ENCODE measurements around the gene TRIM59. TPM values are rescaled to one million over a fixed set of nuclear protein-coding genes. Genes with fewer than 3 reads are reported as not detected.

Gene TRIM59
- total RNA-seq, 2 experiments from 2014 or later: 54.3 to 56.6 TPM

GRCh38 chr3:160417311-160417710 is 32.3 kb downstream of the TRIM59 start:
- Mint-ChIP-seq H3K27ac (peak overlapping the region; percentile 27), H3K9me3 (no peaks in the 10 kb centered on the region)
- POLR2A ChIA-PET: interaction anchor here (1.0 to 11.6 kb wide), 5 partner anchors 11 to 32 kb away, joined by 3 to 182 read pairs (median 10); partner anchors contain the start of gene TRIM59

GRCh38 chr3:160413613-160414248 is 35.9 kb downstream of the TRIM59 start:
- peaks cover 72% of the 10 kb centered on the region for H3K36me3 Mint-ChIP-seq (ENCODE audit: low read depth)
- no peaks in the 10 kb centered on the region for H3K9me3 Mint-ChIP-seq
- no peak overlapping the region for H3K4me3 Mint-ChIP-seq
- H3K4me1 Mint-ChIP-seq: peaks cover 63% of the 10 kb centered on the region
- POLR2A ChIA-PET: interaction anchor here (0.8 to 11.6 kb wide), 8 partner anchors 7 to 34 kb away, joined by 3 to 182 read pairs (median 10); partner anchors contain the start of genes SMC4 and TRIM59
- no peak overlapping the region for H3K27ac Mint-ChIP-seq
- CTCF ChIA-PET: interaction anchor here (0.7 to 5.6 kb wide), 16 partner anchors 10 to 381 kb away, joined by 3 to 27 read pairs (median 4); partner anchors contain the start of genes IFT80 and SMC4
- peak; percentile 60 for DNase-seq
- no peaks in the 10 kb centered on the region for H3K27me3 Mint-ChIP-seq

More at GRCh38 chr3:160417311-160417710, 32.3 kb downstream of the TRIM59 start:
- H3K4me1 Mint-ChIP-seq: peaks cover 64% of the 10 kb centered on the region
- CTCF ChIA-PET: interaction anchor here (0.8 to 5.6 kb wide), 3 partner anchors 16 to 19 kb away, joined by 3 to 27 read pairs (median 6); no protein-coding TSS in a partner anchor
- no peak overlapping the region for H3K4me3 Mint-ChIP-seq
- H3K27me3 Mint-ChIP-seq: no peaks in the 10 kb centered on the region
- peaks cover 83% of the 10 kb centered on the region for H3K36me3 Mint-ChIP-seq (ENCODE audit: low read depth)
- no peak for DNase-seq

GRCh38 chr3:160412477-160412876 is 37.1 kb downstream of the TRIM59 start:
- H3K4me3 Mint-ChIP-seq: no peak overlapping the region
- POLR2A ChIA-PET: interaction anchor here (1.1 to 11.7 kb wide), 8 partner anchors 4 to 36 kb away, joined by 3 to 182 read pairs (median 48); partner anchors contain the start of genes SMC4 and TRIM59
- peaks cover 65% of the 10 kb centered on the region for H3K4me1 Mint-ChIP-seq
- no peak for DNase-seq
- H3K9me3 Mint-ChIP-seq: no peaks in the 10 kb centered on the region
- CTCF ChIA-PET: interaction anchor here (1.1 to 5.6 kb wide), 8 partner anchors 10 to 37 kb away, joined by 3 to 27 read pairs (median 8); partner anchors contain the start of gene TRIM59
- no peak overlapping the region for H3K27ac Mint-ChIP-seq
- H3K27me3 Mint-ChIP-seq: no peaks in the 10 kb centered on the region
- peaks cover 74% of the 10 kb centered on the region for H3K36me3 Mint-ChIP-seq (ENCODE audit: low read depth)

- CTCF ChIA-PET: interaction anchor here (0.9 to 4.6 kb wide), 4 partner anchors 9 to 247 kb away, joined by 3 to 13 read pairs (median 4); partner anchors contain the start of gene TRIM59
- Mint-ChIP-seq H3K4me3 (no peak overlapping the region), H3K27ac (peak overlapping the region; percentile 11), H3K36me3 (ENCODE audit: low read depth) (peaks cover 66% of the 10 kb centered on the region), H3K9me3 (no peaks in the 10 kb centered on the region), H3K4me1 (peaks cover 59% of the 10 kb centered on the region), H3K27me3 (no peaks in the 10 kb centered on the region)
- POLR2A ChIA-PET: interaction anchor here (0.7 to 11.7 kb wide), 9 partner anchors 6 to 38 kb away, joined by 3 to 182 read pairs (median 8); partner anchors contain the start of genes SMC4 and TRIM59
- DNase-seq: no peak
Measured at GRCh38 chr3:160409812-160410610, 39.6 kb downstream of the TRIM59 start.

- ChIA-PET POLR2A (interaction anchor here (1.2 to 11.7 kb wide), 5 partner anchors 13 to 43 kb away, joined by 3 to 182 read pairs (median 8); partner anchors contain the start of gene TRIM59), CTCF (interaction anchor here (3.5 kb wide), 1 partner anchor 9 kb away, joined by 20 read pairs; no protein-coding TSS in a partner anchor)
- H3K27me3 Mint-ChIP-seq: no peaks in the 10 kb centered on the region
- H3K4me1 Mint-ChIP-seq: peaks cover 47% of the 10 kb centered on the region
- H3K9me3 Mint-ChIP-seq: no peaks in the 10 kb centered on the region
- peak overlapping the region; percentile 83 for H3K27ac Mint-ChIP-seq
- no peak for DNase-seq
- peak overlapping the region; percentile 94 for H3K4me3 Mint-ChIP-seq
- peaks cover 77% of the 10 kb centered on the region for H3K36me3 Mint-ChIP-seq (ENCODE audit: low read depth)
Measured at GRCh38 chr3:160403796-160404470, 45.7 kb downstream of the TRIM59 start.

GRCh38 chr3:160403028-160403545 is 46.5 kb downstream of the TRIM59 start:
- CTCF ChIA-PET: interaction anchor here (3.5 kb wide), 1 partner anchor 10 kb away, joined by 20 read pairs; no protein-coding TSS in a partner anchor
- peak overlapping the region; percentile 83 for H3K27ac Mint-ChIP-seq
- H3K4me1 Mint-ChIP-seq: peaks cover 46% of the 10 kb centered on the region
- no peaks in the 10 kb centered on the region for H3K27me3 Mint-ChIP-seq
- H3K36me3 Mint-ChIP-seq (ENCODE audit: low read depth): peaks cover 71% of the 10 kb centered on the region
- H3K4me3 Mint-ChIP-seq: peak overlapping the region; percentile 94
- DNase-seq: no peak
- H3K9me3 Mint-ChIP-seq: no peaks in the 10 kb centered on the region
- POLR2A ChIA-PET: interaction anchor here (1.2 to 11.7 kb wide), 5 partner anchors 13 to 44 kb away, joined by 3 to 182 read pairs (median 8); partner anchors contain the start of gene TRIM59

- Mint-ChIP-seq H3K36me3 (ENCODE audit: low read depth) (peaks cover 65% of the 10 kb centered on the region), H3K27me3 (no peaks in the 10 kb centered on the region), H3K4me1 (peaks cover 46% of the 10 kb centered on the region), H3K27ac (peak overlapping the region; percentile 83), H3K4me3 (peak overlapping the region; percentile 94), H3K9me3 (no peaks in the 10 kb centered on the region)
- no peak for DNase-seq
- POLR2A ChIA-PET: interaction anchor here (1.2 to 11.7 kb wide), 8 partner anchors 14 to 375 kb away, joined by 3 to 182 read pairs (median 7); partner anchors contain the start of gene TRIM59
- CTCF ChIA-PET: interaction anchor here (1.5 to 3.5 kb wide), 2 partner anchors 10 to 15 kb away, joined by 6 to 20 read pairs; no protein-coding TSS in a partner anchor
Measured at GRCh38 chr3:160402221-160403027, 47.2 kb downstream of the TRIM59 start.

GRCh38 chr3:160401291-160402095 is 48.1 kb downstream of the TRIM59 start:
- POLR2A ChIA-PET: interaction anchor here (0.6 to 11.7 kb wide), 8 partner anchors 8 to 374 kb away, joined by 3 to 182 read pairs (median 7); partner anchors contain the start of gene TRIM59

GRCh38 chr3:160400702-160401150 is 48.9 kb downstream of the TRIM59 start:
- H3K4me1 Mint-ChIP-seq: peaks cover 46% of the 10 kb centered on the region
- H3K27ac Mint-ChIP-seq: peak overlapping the region; percentile 89
- H3K9me3 Mint-ChIP-seq: no peaks in the 10 kb centered on the region
- peaks cover 54% of the 10 kb centered on the region for H3K36me3 Mint-ChIP-seq (ENCODE audit: low read depth)
- ChIA-PET CTCF (interaction anchor here (1.1 to 3.5 kb wide), 5 partner anchors 7 to 49 kb away, joined by 4 to 20 read pairs (median 9); partner anchors contain the start of gene TRIM59), POLR2A (interaction anchor here (0.9 to 11.7 kb wide), 18 partner anchors 9 to 373 kb away, joined by 3 to 211 read pairs (median 9); partner anchors contain the start of genes KPNA4, PPM1L and TRIM59)
- no peaks in the 10 kb centered on the region for H3K27me3 Mint-ChIP-seq
- peak overlapping the region; percentile 94 for H3K4me3 Mint-ChIP-seq
- DNase-seq: peak; percentile 35

More at GRCh38 chr3:160401291-160402095, 48.1 kb downstream of the TRIM59 start:
- Mint-ChIP-seq H3K27ac (peak overlapping the region; percentile 87), H3K27me3 (no peaks in the 10 kb centered on the region), H3K4me3 (peak overlapping the region; percentile 94), H3K4me1 (peaks cover 48% of the 10 kb centered on the region), H3K36me3 (ENCODE audit: low read depth) (peaks cover 61% of the 10 kb centered on the region), H3K9me3 (no peaks in the 10 kb centered on the region)
- CTCF ChIA-PET: interaction anchor here (0.7 to 3.5 kb wide), 4 partner anchors 11 to 46 kb away, joined by 3 to 20 read pairs (median 6); no protein-coding TSS in a partner anchor
- DNase-seq: peak; percentile 32

- POLR2A ChIA-PET: interaction anchor here (0.7 to 4.6 kb wide), 21 partner anchors 12 to 822 kb away, joined by 3 to 211 read pairs (median 4); partner anchors contain the start of genes KPNA4, PPM1L and TRIM59
- Mint-ChIP-seq H3K4me3 (peak overlapping the region; percentile 94), H3K36me3 (ENCODE audit: low read depth) (peaks cover 52% of the 10 kb centered on the region), H3K4me1 (peaks cover 45% of the 10 kb centered on the region), H3K27me3 (no peaks in the 10 kb centered on the region), H3K27ac (peak overlapping the region; percentile 89), H3K9me3 (no peaks in the 10 kb centered on the region)
- DNase-seq: peak; percentile 53
- CTCF ChIA-PET: interaction anchor here (0.6 to 1.4 kb wide), 5 partner anchors 8 to 50 kb away, joined by 3 to 11 read pairs (median 4); partner anchors contain the start of gene TRIM59
Measured at GRCh38 chr3:160400030-160400701, 49.4 kb downstream of the TRIM59 start.

Data from activated CD4-positive, alpha-beta memory T cell treated with anti-CD3 and anti-CD28 coated beads, Interleukin-2, amount 10 ng/mL, durations not matched to agents 7 days and 5 days (primary cell).